ENCODE results near the gene MTMR12. TPM values are rescaled to one million over a fixed set of nuclear protein-coding genes. Genes with fewer than 3 reads are reported as not detected.

MTMR12 gene
- total and polyA plus RNA-seq, 2 of the 13 experiments (the other 11 are each of a cell fraction or from before 2014, with no cell fraction given) = 23.4 to 36.6 TPM

DNA sequence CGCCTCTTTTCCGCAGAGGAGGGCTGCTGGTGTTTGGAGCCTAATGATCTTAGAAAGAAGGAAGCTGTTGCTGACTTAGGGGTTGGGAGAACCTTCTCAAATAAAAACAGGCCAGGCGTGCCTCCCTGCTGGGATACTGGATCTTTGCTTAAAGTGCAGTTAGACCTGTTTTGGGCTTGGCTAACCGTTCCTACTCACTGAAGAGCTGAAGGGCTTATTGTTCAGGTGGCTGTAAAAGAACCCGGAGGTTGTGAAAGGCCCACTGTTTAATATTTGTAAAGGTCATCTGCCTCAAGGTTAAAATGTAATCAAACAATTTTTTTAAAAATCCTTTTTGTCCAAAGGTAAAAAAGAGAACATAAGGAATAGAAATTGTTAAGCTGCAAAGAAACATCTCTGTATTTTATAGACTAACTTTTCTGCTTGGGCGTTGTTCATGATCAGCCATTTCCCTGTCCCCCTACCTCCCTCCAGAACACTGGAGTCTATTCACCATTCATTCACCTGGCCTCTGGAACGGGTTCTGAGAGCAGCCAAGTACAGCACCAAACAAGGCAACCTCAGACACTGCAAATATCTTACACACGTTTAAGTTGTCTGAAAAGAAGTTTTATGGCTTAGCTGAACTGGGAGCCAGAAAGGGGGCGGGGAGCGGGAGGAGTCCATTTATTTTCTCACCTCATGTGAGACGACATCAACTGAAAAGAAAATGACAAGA lies 18.6 kb upstream of the MTMR12 start (continued):
- TF ChIP-seq, protein P1, sequence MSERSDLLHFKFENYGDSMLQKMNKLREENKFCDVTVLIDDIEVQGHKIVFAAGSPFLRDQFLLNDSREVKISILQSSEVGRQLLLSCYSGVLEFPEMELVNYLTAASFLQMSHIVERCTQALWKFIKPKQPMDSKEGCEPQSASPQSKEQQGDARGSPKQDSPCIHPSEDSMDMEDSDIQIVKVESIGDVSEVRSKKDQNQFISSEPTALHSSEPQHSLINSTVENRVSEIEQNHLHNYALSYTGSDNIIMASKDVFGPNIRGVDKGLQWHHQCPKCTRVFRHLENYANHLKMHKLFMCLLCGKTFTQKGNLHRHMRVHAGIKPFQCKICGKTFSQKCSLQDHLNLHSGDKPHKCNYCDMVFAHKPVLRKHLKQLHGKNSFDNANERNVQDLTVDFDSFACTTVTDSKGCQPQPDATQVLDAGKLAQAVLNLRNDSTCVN (CRISPR knock-in tag; IDR thresholded peaks at IDR 0.05; ENCODE audit: borderline replicate concordance) = peak; percentile 85
- TF ChIP-seq ZNF343 (CRISPR knock-in tag; IDR thresholded peaks at IDR 0.05) (no peak), ZNF710 (CRISPR knock-in tag; IDR thresholded peaks at IDR 0.05; ENCODE audit: borderline replicate concordance) (0 out of 2 replicates have a peak, but pooled peaks have one; percentile 21), DRAP1 (CRISPR knock-in tag; IDR thresholded peaks at IDR 0.05) (0 out of 2 replicates have a peak, but pooled peaks have one; percentile 17), NR2F6 (IDR thresholded peaks at IDR 0.05) (peak; percentile 73), NR2F6 (CRISPR knock-in tag; IDR thresholded peaks at IDR 0.05) (peak; percentile 67; the same call in 1 of the 2 replicates), SOX5 (CRISPR knock-in tag; IDR thresholded peaks at IDR 0.05; ENCODE audit: borderline replicate concordance) (peak; percentile 20; the same call in 1 of the 2 replicates), TCF12 (IDR thresholded peaks at IDR 0.05) (no peak), TCF12 (CRISPR knock-in tag; IDR thresholded peaks at IDR 0.05) (0 out of 2 replicates have a peak, but pooled peaks have one; percentile 54), NCOA2 (CRISPR knock-in tag; IDR thresholded peaks at IDR 0.05) (peak; percentile 81; the same call in 1 of the 2 replicates), FOXP4 (CRISPR knock-in tag; IDR thresholded peaks at IDR 0.05) (peak; percentile 51; the same call in 1 of the 2 replicates), DPF2 (CRISPR knock-in tag; IDR thresholded peaks at IDR 0.05; ENCODE audit: borderline replicate concordance, low read depth) (peak; percentile 41; the same call in 1 of the 2 replicates), ZNF292 (CRISPR knock-in tag; IDR thresholded peaks at IDR 0.05; ENCODE audit: borderline replicate concordance, low read depth) (peak; percentile 43; the same call in 1 of the 2 replicates), ERF (CRISPR knock-in tag; IDR thresholded peaks at IDR 0.05) (no peak), GATAD2A (CRISPR knock-in tag; IDR thresholded peaks at IDR 0.05) (peak; percentile 67), MZF1 (CRISPR knock-in tag; IDR thresholded peaks at IDR 0.05; ENCODE audit: borderline replicate concordance) (no peak), ATF5 (CRISPR knock-in tag; IDR thresholded peaks at IDR 0.05; ENCODE audit: low read depth) (no peak), ZSCAN9 (CRISPR knock-in tag; IDR thresholded peaks at IDR 0.05; ENCODE audit: borderline replicate concordance) (no peak; the same call in 1 of the 2 replicates), ADNP (CRISPR knock-in tag; IDR thresholded peaks at IDR 0.05) (no peak)
- TF ChIP-seq, protein P2, sequence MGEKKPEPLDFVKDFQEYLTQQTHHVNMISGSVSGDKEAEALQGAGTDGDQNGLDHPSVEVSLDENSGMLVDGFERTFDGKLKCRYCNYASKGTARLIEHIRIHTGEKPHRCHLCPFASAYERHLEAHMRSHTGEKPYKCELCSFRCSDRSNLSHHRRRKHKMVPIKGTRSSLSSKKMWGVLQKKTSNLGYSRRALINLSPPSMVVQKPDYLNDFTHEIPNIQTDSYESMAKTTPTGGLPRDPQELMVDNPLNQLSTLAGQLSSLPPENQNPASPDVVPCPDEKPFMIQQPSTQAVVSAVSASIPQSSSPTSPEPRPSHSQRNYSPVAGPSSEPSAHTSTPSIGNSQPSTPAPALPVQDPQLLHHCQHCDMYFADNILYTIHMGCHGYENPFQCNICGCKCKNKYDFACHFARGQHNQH (CRISPR knock-in tag; IDR thresholded peaks at IDR 0.05) = peak; percentile 41; the same call in 1 of the 2 replicates
- TF ChIP-seq, protein P3, sequence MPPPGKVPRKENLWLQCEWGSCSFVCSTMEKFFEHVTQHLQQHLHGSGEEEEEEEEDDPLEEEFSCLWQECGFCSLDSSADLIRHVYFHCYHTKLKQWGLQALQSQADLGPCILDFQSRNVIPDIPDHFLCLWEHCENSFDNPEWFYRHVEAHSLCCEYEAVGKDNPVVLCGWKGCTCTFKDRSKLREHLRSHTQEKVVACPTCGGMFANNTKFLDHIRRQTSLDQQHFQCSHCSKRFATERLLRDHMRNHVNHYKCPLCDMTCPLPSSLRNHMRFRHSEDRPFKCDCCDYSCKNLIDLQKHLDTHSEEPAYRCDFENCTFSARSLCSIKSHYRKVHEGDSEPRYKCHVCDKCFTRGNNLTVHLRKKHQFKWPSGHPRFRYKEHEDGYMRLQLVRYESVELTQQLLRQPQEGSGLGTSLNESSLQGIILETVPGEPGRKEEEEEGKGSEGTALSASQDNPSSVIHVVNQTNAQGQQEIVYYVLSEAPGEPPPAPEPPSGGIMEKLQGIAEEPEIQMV (CRISPR knock-in tag; IDR thresholded peaks at IDR 0.05; ENCODE audit: low read depth) = no peak

Data from HepG2 (cell line).